ENCODE measurements around the gene CDKN2AIPNL. TPM values are rescaled to one million over a fixed set of nuclear protein-coding genes. Genes with fewer than 3 reads are reported as not detected.

Gene CDKN2AIPNL
- total and polyA plus RNA-seq, 2 of the 8 experiments (the other 6 are each of a cell fraction or from before 2014, with no cell fraction given) = 40.0 to 56.3 TPM

- no peak overlapping the region for H3K14ac ChIP-seq (ENCODE audit: insufficient read length)
- H2AK5ac ChIP-seq (ENCODE audit: low read depth, low read length) = no peak overlapping the region
- peak overlapping the region; percentile 70 to 76 for H3K4me2 ChIP-seq (ENCODE audit: insufficient read depth in 1 of 2, low read depth in 2 of 2, low read length in 2 of 2)
- 0 out of 2 replicates have a peak overlapping the region, but pooled peaks have one; percentile 2 for H2BK20ac ChIP-seq (ENCODE audit: low read length)
- H3K79me2 ChIP-seq (ENCODE audit: control insufficient read depth in 1 of 2, insufficient read depth in 2 of 2, low read length in 2 of 2) = peaks cover 12 to 52% of the 10 kb centered on the region in 2 experiments
- H3K23me2 ChIP-seq (ENCODE audit: low read depth, low read length) = peaks cover 3% of the 10 kb centered on the region; the same call in 1 of the 2 replicates
- no peaks in the 10 kb centered on the region; a peak in 3 of 7 replicates for H3K4me1 ChIP-seq (replicated peaks in 1 of 4; ENCODE audit: control insufficient read depth in 3 of 4, insufficient read depth in 4 of 4, low read length in 3 of 4)
- peak overlapping the region; percentile 65 to 91 (median 82); a peak in 7 of 8 replicates for H3K4me3 ChIP-seq (ENCODE audit: extremely low read depth in 1 of 4, insufficient read depth in 2 of 4, low read depth in 3 of 4, low read length in 4 of 4)
- H2BK15ac ChIP-seq (ENCODE audit: low read length) = no peak overlapping the region
- WGBS, 2 experiments (ENCODE audit: extremely low coverage in 1 of 2, insufficient coverage in 1 of 2, insufficient read length in 1 of 2, insufficient replicate concordance in 2 of 2, low coverage in 1 of 2, low lambda C conversion rate in 2 of 2, missing lambda C conversion rate in 1 of 2) = 50% methylated on average over 5 of the region's 5 CpGs; no CpG with 5 or more reads in 1 of the 2 experiments
- ChIA-PET CTCF (ENCODE audit: partially characterized antibody) (interaction anchor here (0.6 to 1.5 kb wide), 2 partner anchors 40 to 183 kb away, joined by 3 to 4 read pairs; no protein-coding TSS in a partner anchor), POLR2A (ENCODE audit: partially characterized antibody) (interaction anchor here (0.8 to 2.4 kb wide), 3 partner anchors 41 to 145 kb away, joined by 3 to 21 read pairs (median 3); partner anchors contain the start of genes CDKN2AIPNL and PPP2CA)
- H3K4ac ChIP-seq (replicated peaks; ENCODE audit: insufficient read length, low read depth, low read length) = no peak overlapping the region
- H3K27ac ChIP-seq (ENCODE audit: low read depth, low read length) = peak overlapping the region; percentile 98; the same call in 1 of the 2 replicates
- no peak overlapping the region; the same call in 1 of the 2 replicates for H2BK5ac ChIP-seq (ENCODE audit: low read depth, low read length)
- H4K91ac ChIP-seq (replicated peaks; ENCODE audit: insufficient read length, low read length) = no peak overlapping the region
- H3K79me1 ChIP-seq (ENCODE audit: low read depth, low read length) = no peaks in the 10 kb centered on the region; the same call in none of the 2 replicates
- peak overlapping the region; percentile 30; the same call in 1 of the 2 replicates for H2AFZ ChIP-seq (ENCODE audit: low read length)
- DNase-seq (ENCODE audit: low read depth in 1 of 2, low spot score in 2 of 2) (no peak), FAIRE-seq (no peak)
- no peak overlapping the region for H3K18ac ChIP-seq (ENCODE audit: extremely low read depth, low read length)
- no peak overlapping the region for H2BK120ac ChIP-seq (replicated peaks; ENCODE audit: low read depth, low read length)
- no peak overlapping the region for H4K5ac ChIP-seq (ENCODE audit: insufficient read length, low read depth, low read length)
- H4K8ac ChIP-seq (ENCODE audit: extremely low read depth, insufficient read depth, low read length) = no peak overlapping the region
- H2BK12ac ChIP-seq (ENCODE audit: low read depth, low read length) = peak overlapping the region; percentile 96; the same call in 1 of the 2 replicates
- peaks cover 0 to 12% (median 0%) of the 10 kb centered on the region in 4 experiments; a peak in 1 of 8 replicates for H3K36me3 ChIP-seq (ENCODE audit: control insufficient read depth in 2 of 4, insufficient read depth in 4 of 4, low read length in 3 of 4)
- H3K23ac ChIP-seq (ENCODE audit: insufficient read length) = no peak overlapping the region
- H3K56ac ChIP-seq (replicated peaks; ENCODE audit: insufficient read length, low read depth, low read length) = no peak overlapping the region
- no peaks in the 10 kb centered on the region for H3K9me3 ChIP-seq (ENCODE audit: insufficient read depth in 2 of 2, low read depth in 1 of 2, low read length in 1 of 2)
- peaks cover 6 to 7% of the 10 kb centered on the region in 2 experiments for H4K20me1 ChIP-seq (replicated peaks in 1 of 2; ENCODE audit: control insufficient read depth in 1 of 2, insufficient read depth in 2 of 2, low read length in 2 of 2)
- no peaks in the 10 kb centered on the region for H3K27me3 ChIP-seq (replicated peaks in 1 of 4; ENCODE audit: control insufficient read depth in 3 of 4, extremely low read depth in 1 of 4, insufficient read depth in 3 of 4, low read length in 3 of 4)
- peak overlapping the region in 3 of 4 experiments; percentile 73 to 97 (median 94); a peak in 6 of 7 replicates for H3K9ac ChIP-seq (replicated peaks in 1 of 4; ENCODE audit: extremely low read depth in 1 of 4, low read depth in 3 of 4, low read length in 3 of 4)
- peak; percentile 10 for TF ChIP-seq TAF7 (optimal IDR thresholded peaks at IDR 0.05; ENCODE audit: borderline replicate concordance, low read depth, low read length)
- no peak for TF ChIP-seq TAF1 (IDR thresholded peaks at IDR 0.05; ENCODE audit: low read depth, low read length)
Measured at GRCh38 chr5:134370311-134370870, 41.3 kb downstream of the CDKN2AIPNL start.
